Measurements from ENCODE around the gene ZBTB12. TPM values are rescaled to one million over a fixed set of nuclear protein-coding genes. Genes with fewer than 3 reads are reported as not detected.

Gene ZBTB12
- total RNA-seq, 1 donor from 2014 or later, result 4.9 TPM

- no peak for DNase-seq
Measured at GRCh38 chr6:31896856-31897611, 4.9 kb downstream of the ZBTB12 start.

GRCh38 chr6:31896493-31896855 lies 5.4 kb downstream of the ZBTB12 start:
- no peak for DNase-seq

GRCh38 chr6:31892821-31893220 lies 9.1 kb downstream of the ZBTB12 start:
- no peak for DNase-seq

- DNase-seq, result no peak
Measured at GRCh38 chr6:31889331-31889972, 12.4 kb downstream of the ZBTB12 start.

- peak; percentile 49 for DNase-seq
Measured at GRCh38 chr6:31888276-31889258, 13.3 kb downstream of the ZBTB12 start.

GRCh38 chr6:31887173-31888007 lies 14.5 kb downstream of the ZBTB12 start:
- DNase-seq, result no peak

- no peak for DNase-seq
Measured at GRCh38 chr6:31886541-31886991, 15.3 kb downstream of the ZBTB12 start.

GRCh38 chr6:31884528-31885035 lies 17.3 kb downstream of the ZBTB12 start:
- no peak for DNase-seq

- DNase-seq, result no peak
Measured at GRCh38 chr6:31883676-31884075, 18.2 kb downstream of the ZBTB12 start.

- DNase-seq, result peak; percentile 67
Measured at GRCh38 chr6:31882344-31882743, 19.5 kb downstream of the ZBTB12 start.

- no peak for DNase-seq
Measured at GRCh38 chr6:31881136-31881859, 20.6 kb downstream of the ZBTB12 start.

- no peak for DNase-seq
Measured at GRCh38 chr6:31880616-31881015, 21.3 kb downstream of the ZBTB12 start.

GRCh38 chr6:31879901-31880300 lies 22.0 kb downstream of the ZBTB12 start:
- DNase-seq, result no peak

GRCh38 chr6:31879143-31879542 lies 22.7 kb downstream of the ZBTB12 start:
- DNase-seq, result no peak

- no peak for DNase-seq
Measured at GRCh38 chr6:31878726-31879125, 23.2 kb downstream of the ZBTB12 start, which contains the start of gene SLC44A4. Gene SLC44A4, minus strand, starts transcription at chr6:31878997. Its CDS starts 17 bp downstream, at chr6:31878980.

- no peak for DNase-seq
Measured at GRCh38 chr6:31878222-31878621, 23.7 kb downstream of the ZBTB12 start.

- no peak for DNase-seq
Measured at GRCh38 chr6:31877651-31878161, 24.2 kb downstream of the ZBTB12 start.

GRCh38 chr6:31877125-31877650 lies 24.7 kb downstream of the ZBTB12 start:
- peak; percentile 17 for DNase-seq

- DNase-seq, result no peak
Measured at GRCh38 chr6:31876357-31876756, 25.5 kb downstream of the ZBTB12 start.

GRCh38 chr6:31875877-31876276 lies 26.0 kb downstream of the ZBTB12 start:
- no peak for DNase-seq
